Kidney epithelial cell (primary cell): ENCODE data around the gene MAP4. TPM values are rescaled to one million over a fixed set of nuclear protein-coding genes. Genes with fewer than 3 reads are reported as not detected.

ENCODE experiments used
- DNase-seq: peaks from one replicate; pipeline ENCODE4 v3.0.0-alpha.2; 2010; ENCODE audit warnings: low read depth
- H3K27me3 ChIP-seq: 2 replicates; pipeline ENCODE4 v1.6.0; 2011; ENCODE audit warnings: low read length; ENCODE audit not compliant: control insufficient read depth, insufficient read depth
- H3K36me3 ChIP-seq: 2 replicates; pipeline ENCODE4 v1.5.1; 2011; ENCODE audit warnings: low read length; ENCODE audit not compliant: control insufficient read depth, insufficient read depth
- H3K4me3 ChIP-seq: 2 replicates; pipeline ENCODE4 v1.5.1; 2011; ENCODE audit warnings: low read depth, mild to moderate bottlenecking, control low read depth, low read length
- total RNA-seq: library from RNA; depleted of rRNA; stranded (reverse); fragments of >200 nt; gene quantifications from 2 replicates; pipeline ENCODE4 v1.2.3, GENCODE V29; 2015
- TF ChIP-seq, protein P1 (sequence below): IDR thresholded peaks from 2 replicates; pipeline ENCODE4 v1.5.1; 2011; ENCODE audit warnings: mild to moderate bottlenecking, moderate library complexity, low read length, control low read depth, inconsistent platforms; ENCODE audit not compliant: insufficient read depth, poor library complexity, severe bottlenecking

The MAP4 gene
- total RNA-seq, 1 donor from 2014 or later = 123 TPM

DNA sequence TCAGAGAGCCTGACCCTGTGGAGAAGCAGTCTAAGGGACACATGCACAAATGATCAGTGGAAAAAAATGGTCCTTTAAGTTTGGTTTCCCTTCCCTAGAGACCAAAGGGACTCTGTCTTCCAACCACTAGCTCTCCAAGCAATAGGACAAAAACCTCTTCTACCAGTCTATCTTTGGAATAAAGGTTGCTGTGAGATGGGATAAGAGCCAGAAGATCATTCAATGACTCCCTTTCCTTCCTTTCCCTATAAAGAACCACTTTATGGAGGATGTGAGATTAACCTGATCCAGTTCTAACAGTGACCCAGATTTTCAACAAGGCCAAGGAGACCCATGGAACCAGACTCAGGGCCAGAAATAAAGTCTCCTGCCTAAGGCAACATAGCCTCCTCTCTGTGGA lies 138.5 kb downstream of the MAP4 start:
- no peak for DNase-seq
- Histone ChIP-seq H3K4me3 (no peak overlapping the region), H3K36me3 (no peaks in the 10 kb centered on the region), H3K27me3 (no peaks in the 10 kb centered on the region)
- TF ChIP-seq, protein P1, sequence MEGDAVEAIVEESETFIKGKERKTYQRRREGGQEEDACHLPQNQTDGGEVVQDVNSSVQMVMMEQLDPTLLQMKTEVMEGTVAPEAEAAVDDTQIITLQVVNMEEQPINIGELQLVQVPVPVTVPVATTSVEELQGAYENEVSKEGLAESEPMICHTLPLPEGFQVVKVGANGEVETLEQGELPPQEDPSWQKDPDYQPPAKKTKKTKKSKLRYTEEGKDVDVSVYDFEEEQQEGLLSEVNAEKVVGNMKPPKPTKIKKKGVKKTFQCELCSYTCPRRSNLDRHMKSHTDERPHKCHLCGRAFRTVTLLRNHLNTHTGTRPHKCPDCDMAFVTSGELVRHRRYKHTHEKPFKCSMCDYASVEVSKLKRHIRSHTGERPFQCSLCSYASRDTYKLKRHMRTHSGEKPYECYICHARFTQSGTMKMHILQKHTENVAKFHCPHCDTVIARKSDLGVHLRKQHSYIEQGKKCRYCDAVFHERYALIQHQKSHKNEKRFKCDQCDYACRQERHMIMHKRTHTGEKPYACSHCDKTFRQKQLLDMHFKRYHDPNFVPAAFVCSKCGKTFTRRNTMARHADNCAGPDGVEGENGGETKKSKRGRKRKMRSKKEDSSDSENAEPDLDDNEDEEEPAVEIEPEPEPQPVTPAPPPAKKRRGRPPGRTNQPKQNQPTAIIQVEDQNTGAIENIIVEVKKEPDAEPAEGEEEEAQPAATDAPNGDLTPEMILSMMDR = no peak

DNA sequence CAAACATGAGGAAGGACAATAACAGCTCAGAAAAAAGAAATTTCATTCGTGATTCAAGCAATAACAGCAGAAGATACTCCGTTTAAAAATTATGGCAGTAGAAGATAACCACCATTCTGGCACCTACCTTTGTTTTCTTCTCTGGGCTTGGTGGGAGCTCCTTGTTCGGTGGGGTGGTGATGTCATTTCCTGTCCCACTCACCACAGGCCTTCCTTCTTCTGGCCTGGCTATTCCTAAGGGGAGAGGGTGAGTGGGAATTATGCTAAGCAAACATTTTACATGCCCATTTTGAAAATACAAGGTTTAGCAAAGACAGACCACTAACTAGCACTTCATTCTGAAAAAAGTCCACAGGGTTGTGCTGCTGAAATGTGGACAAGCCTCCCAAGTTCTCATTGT lies 138.9 kb downstream of the MAP4 start:
- TF ChIP-seq, protein P1 = no peak
- no peak for DNase-seq

DNA sequence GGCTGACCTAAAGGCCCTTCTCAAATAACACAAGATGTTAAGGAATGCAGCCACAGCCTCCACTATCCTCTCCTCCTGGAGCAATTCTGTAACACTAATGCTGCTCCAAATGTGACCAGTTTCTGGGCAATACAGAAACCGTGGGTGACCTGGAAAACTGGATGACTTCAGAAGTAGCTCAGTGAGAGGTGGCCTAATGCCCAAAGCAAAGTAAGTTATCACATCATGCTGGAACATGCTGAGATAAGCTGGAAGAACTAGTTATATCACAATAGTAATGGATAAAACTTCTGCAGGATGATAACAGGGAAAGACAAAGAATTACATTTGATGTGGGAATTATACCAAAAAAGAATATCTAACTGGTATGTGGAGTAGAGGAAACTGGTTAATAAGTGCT lies 141.3 kb downstream of the MAP4 start:
- TF ChIP-seq, protein P1 = no peak
- Histone ChIP-seq H3K4me3 (no peak overlapping the region), H3K36me3 (peaks cover 3% of the 10 kb centered on the region), H3K27me3 (no peaks in the 10 kb centered on the region)
- no peak for DNase-seq

More for the DNA sequence above, 138.9 kb downstream of the MAP4 start:
- Histone ChIP-seq H3K27me3 (no peaks in the 10 kb centered on the region), H3K4me3 (no peak overlapping the region), H3K36me3 (no peaks in the 10 kb centered on the region)

DNA sequence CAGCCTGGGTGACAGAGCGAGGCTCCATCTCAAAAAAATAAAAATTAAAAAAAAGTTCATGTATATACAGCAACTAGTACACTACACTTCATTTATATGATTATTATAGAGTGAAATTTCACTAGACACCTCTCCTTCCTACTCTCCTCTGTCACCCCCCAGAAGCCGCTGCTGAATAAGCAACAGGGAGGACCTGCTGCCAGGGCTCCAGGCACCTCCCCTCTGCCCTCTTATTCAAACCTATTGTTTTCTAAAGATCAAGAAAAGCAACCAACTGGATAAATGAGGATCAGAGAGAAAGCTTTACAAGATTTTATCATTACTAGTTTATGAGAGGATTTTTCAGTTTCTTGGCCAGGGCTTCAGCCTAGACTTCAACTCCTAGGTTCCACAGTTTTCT lies 141.8 kb downstream of the MAP4 start:
- no peak for DNase-seq
- Histone ChIP-seq H3K27me3 (no peaks in the 10 kb centered on the region), H3K4me3 (no peak overlapping the region), H3K36me3 (peaks cover 4% of the 10 kb centered on the region)
- TF ChIP-seq, protein P1 = no peak

GRCh38 chr3:47872916-47873315 lies 143.3 kb downstream of the MAP4 start:
- Histone ChIP-seq H3K27me3 (no peaks in the 10 kb centered on the region), H3K4me3 (no peak overlapping the region), H3K36me3 (peaks cover 4% of the 10 kb centered on the region)
- TF ChIP-seq, protein P1 = no peak
- no peak for DNase-seq

GRCh38 chr3:47871389-47871788 lies 144.8 kb downstream of the MAP4 start:
- Histone ChIP-seq H3K4me3 (no peak overlapping the region), H3K36me3 (peaks cover 6% of the 10 kb centered on the region), H3K27me3 (no peaks in the 10 kb centered on the region)
- TF ChIP-seq, protein P1 = no peak
- no peak for DNase-seq
